SU-DHL-6 (cell line): ENCODE results near the gene SLC8A1.

Source experiments
- H2AFZ ChIP-seq: fragments of 200-600 bp; sonication (generic); 2 replicates; pipeline ENCODE4 v1.6.1; 2014; ENCODE audit warnings: low read depth, mild to moderate bottlenecking, moderate library complexity, mixed read lengths, antibody characterized with exemption, low read length; ENCODE audit not compliant: severe bottlenecking
- H3F3A ChIP-seq: fragments of 200-600 bp; shearing (Covaris generic); 2 replicates; pipeline ENCODE4 v1.6.0; 2016; ENCODE audit warnings: antibody characterized with exemption, mild to moderate bottlenecking; ENCODE audit not compliant: insufficient read depth
- H3K27ac ChIP-seq: fragments of 200-600 bp; sonication (generic); 2 replicates; pipeline ENCODE4 v1.5.1; 2016; ENCODE audit warnings: low read depth, mild to moderate bottlenecking, low read length, moderate library complexity, mixed read lengths
- H3K27me3 ChIP-seq: fragments of 200-600 bp; sonication (generic), shearing (Covaris generic); 2 replicates; pipeline ENCODE4 v1.6.0; 2014; ENCODE audit warnings: mild to moderate bottlenecking, low read length
- H3K36me3 ChIP-seq: fragments of 200-600 bp; sonication (generic); 2 replicates; pipeline ENCODE4 v1.6.1; 2014; ENCODE audit warnings: mild to moderate bottlenecking, low read length, mixed read lengths
- H3K4me2 ChIP-seq: fragments of 300-600, 200-600 bp; shearing (Covaris generic), sonication (generic); 2 replicates; pipeline ENCODE4 v1.6.0; 2014; ENCODE audit warnings: low read length, low read depth, mild to moderate bottlenecking; ENCODE audit not compliant: poor library complexity, severe bottlenecking
- H3K4me3 ChIP-seq: fragments of 200-600 bp; sonication (generic); 2 replicates; pipeline ENCODE4 v1.5.1; 2014; ENCODE audit warnings: antibody characterized with exemption, low read length, mild to moderate bottlenecking, mixed read lengths; ENCODE audit not compliant: insufficient read depth, poor library complexity, severe bottlenecking
- H3K79me2 ChIP-seq: fragments of 200-600 bp; sonication (generic); 2 replicates; pipeline ENCODE4 v1.6.1; 2014; ENCODE audit warnings: mild to moderate bottlenecking, low read length, moderate library complexity; ENCODE audit not compliant: insufficient read depth
- H3K9ac ChIP-seq: fragments of 200-600 bp; sonication (generic); 2 replicates; pipeline ENCODE4 v1.7.0; 2014; ENCODE audit warnings: mild to moderate bottlenecking, low read length
- H3K9me2 ChIP-seq: fragments of 200-600 bp; sonication (generic); replicated peaks from 2 replicates; pipeline ENCODE4 v1.6.1; 2014; ENCODE audit warnings: low read length; ENCODE audit not compliant: insufficient read depth
- H3K9me3 ChIP-seq: fragments of 200-600 bp; sonication (generic); 2 replicates; pipeline ENCODE4 v1.6.1; 2014; ENCODE audit warnings: low read length, mixed read lengths; ENCODE audit not compliant: insufficient read depth
- H4K20me1 ChIP-seq: fragments of 200-600 bp; sonication (generic); 2 replicates; pipeline ENCODE4 v1.6.1; 2014; ENCODE audit warnings: low read depth, mild to moderate bottlenecking, antibody characterized with exemption, low read length, moderate library complexity, mixed read lengths
- CTCF ChIP-seq: fragments of 200-600 bp; sonication (generic); IDR thresholded peaks from one replicate; pipeline ENCODE4 v1.5.1; 2017; ENCODE audit warnings: antibody characterized with exemption, mild to moderate bottlenecking, low read length, moderate library complexity; ENCODE audit not compliant: insufficient read depth, poor library complexity, severe bottlenecking
- EZH2phosphoT487 ChIP-seq: fragments of 200-600 bp; sonication (generic), shearing (Covaris generic); conservative IDR thresholded peaks from 2 replicates; pipeline ENCODE4 v1.6.1; 2018; ENCODE audit warnings: mild to moderate bottlenecking, antibody characterized with exemption, low read length, moderate library complexity, mixed read lengths

SLC8A1 gene

GRCh38 chr2:40181855-40182254 lies 270.0 kb downstream of the SLC8A1 start:
- Histone ChIP-seq H3K36me3 (no peaks in the 10 kb centered on the region), H3K9me3 (no peaks in the 10 kb centered on the region), H3F3A (no peaks in the 10 kb centered on the region), H3K4me2 (no peak overlapping the region), H3K27me3 (no peaks in the 10 kb centered on the region), H3K79me2 (no peaks in the 10 kb centered on the region), H3K27ac (no peak overlapping the region), H3K9me2 (no peaks in the 10 kb centered on the region), H2AFZ (no peak overlapping the region), H3K9ac (no peak overlapping the region), H4K20me1 (no peaks in the 10 kb centered on the region), H3K4me3 (no peak overlapping the region)
- no peak for TF ChIP-seq EZH2phosphoT487
- no peak for TF ChIP-seq CTCF

- Histone ChIP-seq H3K4me2 (no peak overlapping the region), H3K9me2 (no peaks in the 10 kb centered on the region)
Measured at GRCh38 chr2:40179801-40180200, 272.1 kb downstream of the SLC8A1 start.

GRCh38 chr2:40178971-40179370 lies 272.9 kb downstream of the SLC8A1 start:
- Histone ChIP-seq H3K27me3 (no peaks in the 10 kb centered on the region), H3K79me2 (no peaks in the 10 kb centered on the region), H3K36me3 (no peaks in the 10 kb centered on the region), H3K9me2 (no peaks in the 10 kb centered on the region), H3F3A (no peaks in the 10 kb centered on the region), H3K9ac (no peak overlapping the region), H4K20me1 (no peaks in the 10 kb centered on the region), H3K9me3 (no peaks in the 10 kb centered on the region), H2AFZ (no peak overlapping the region), H3K27ac (no peak overlapping the region), H3K4me2 (no peak overlapping the region), H3K4me3 (no peak overlapping the region)
- TF ChIP-seq EZH2phosphoT487 (no peak), CTCF (no peak)

More at GRCh38 chr2:40179801-40180200, 272.1 kb downstream of the SLC8A1 start:
- H3K9me3 ChIP-seq, result no peaks in the 10 kb centered on the region
- TF ChIP-seq CTCF (no peak), EZH2phosphoT487 (no peak)
- no peaks in the 10 kb centered on the region for H3K79me2 ChIP-seq
- no peak overlapping the region for H3K9ac ChIP-seq
- H3K27me3 ChIP-seq, result no peaks in the 10 kb centered on the region
- no peaks in the 10 kb centered on the region for H3F3A ChIP-seq
- H2AFZ ChIP-seq, result no peak overlapping the region
- no peaks in the 10 kb centered on the region for H4K20me1 ChIP-seq
- H3K36me3 ChIP-seq, result no peaks in the 10 kb centered on the region
- H3K27ac ChIP-seq, result no peak overlapping the region
- no peak overlapping the region for H3K4me3 ChIP-seq

GRCh38 chr2:40178171-40178778 lies 273.6 kb downstream of the SLC8A1 start:
- Histone ChIP-seq H3K27ac (no peak overlapping the region), H3K9ac (no peak overlapping the region), H2AFZ (no peak overlapping the region), H3K9me2 (no peaks in the 10 kb centered on the region), H3F3A (no peaks in the 10 kb centered on the region), H3K27me3 (no peaks in the 10 kb centered on the region), H3K4me2 (no peak overlapping the region), H3K9me3 (no peaks in the 10 kb centered on the region), H3K79me2 (no peaks in the 10 kb centered on the region), H3K4me3 (no peak overlapping the region), H4K20me1 (no peaks in the 10 kb centered on the region), H3K36me3 (no peaks in the 10 kb centered on the region)
- TF ChIP-seq CTCF, result no peak
- TF ChIP-seq EZH2phosphoT487, result no peak
